Fibroblast of villous mesenchyme (primary cell): ENCODE measurements around the gene GP9. TPM values are rescaled to one million over a fixed set of nuclear protein-coding genes. Genes with fewer than 3 reads are reported as not detected.

Source experiments
- DNase-seq: peaks from one replicate; pipeline ENCODE4 v3.0.0-alpha.2; 2010; ENCODE audit warnings: low read depth
- H3K4me3 ChIP-seq: 2 replicates; pipeline ENCODE4 v1.5.1; 2011; ENCODE audit warnings: low read depth, mild to moderate bottlenecking, low read length
- CTCF ChIP-seq: IDR thresholded peaks from 2 replicates; pipeline ENCODE4 v1.5.1; 2012; ENCODE audit warnings: low read depth, mild to moderate bottlenecking, low read length; ENCODE audit not compliant: insufficient read depth
- total RNA-seq: library from RNA; depleted of rRNA; stranded (reverse); fragments of >200 nt; gene quantifications from 2 replicates; pipeline ENCODE4 v1.2.3, GENCODE V29; 2012

GP9 gene
- total RNA-seq, 1 donor: not detected

GRCh38 chr3:129101370-129102138 lies 41.0 kb downstream of the GP9 start:
- H3K4me3 ChIP-seq: no peak overlapping the region
- no peak for DNase-seq
- no peak for TF ChIP-seq CTCF

GRCh38 chr3:129103296-129103695 lies 42.7 kb downstream of the GP9 start:
- no peak overlapping the region for H3K4me3 ChIP-seq
- no peak for DNase-seq
- TF ChIP-seq CTCF: no peak

- DNase-seq: no peak
- no peak for TF ChIP-seq CTCF
Measured at GRCh38 chr3:129104051-129104450, 43.5 kb downstream of the GP9 start.

GRCh38 chr3:129104498-129105079 lies 44.0 kb downstream of the GP9 start:
- no peak for TF ChIP-seq CTCF
- DNase-seq: no peak

More at GRCh38 chr3:129104051-129104450, 43.5 kb downstream of the GP9 start:
- H3K4me3 ChIP-seq: no peak overlapping the region

GRCh38 chr3:129105862-129106261 lies 45.3 kb downstream of the GP9 start:
- no peak overlapping the region for H3K4me3 ChIP-seq
- no peak for TF ChIP-seq CTCF
- no peak for DNase-seq

More at GRCh38 chr3:129104498-129105079, 44.0 kb downstream of the GP9 start:
- H3K4me3 ChIP-seq: no peak overlapping the region

- peak; percentile 5 for DNase-seq
- H3K4me3 ChIP-seq: no peak overlapping the region
- TF ChIP-seq CTCF: no peak
Measured at GRCh38 chr3:129106320-129106719, 45.7 kb downstream of the GP9 start.
